ENCODE measurements around the gene ELP5.

The ELP5 gene, protein sequence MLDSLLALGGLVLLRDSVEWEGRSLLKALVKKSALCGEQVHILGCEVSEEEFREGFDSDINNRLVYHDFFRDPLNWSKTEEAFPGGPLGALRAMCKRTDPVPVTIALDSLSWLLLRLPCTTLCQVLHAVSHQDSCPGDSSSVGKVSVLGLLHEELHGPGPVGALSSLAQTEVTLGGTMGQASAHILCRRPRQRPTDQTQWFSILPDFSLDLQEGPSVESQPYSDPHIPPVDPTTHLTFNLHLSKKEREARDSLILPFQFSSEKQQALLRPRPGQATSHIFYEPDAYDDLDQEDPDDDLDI

DNA sequence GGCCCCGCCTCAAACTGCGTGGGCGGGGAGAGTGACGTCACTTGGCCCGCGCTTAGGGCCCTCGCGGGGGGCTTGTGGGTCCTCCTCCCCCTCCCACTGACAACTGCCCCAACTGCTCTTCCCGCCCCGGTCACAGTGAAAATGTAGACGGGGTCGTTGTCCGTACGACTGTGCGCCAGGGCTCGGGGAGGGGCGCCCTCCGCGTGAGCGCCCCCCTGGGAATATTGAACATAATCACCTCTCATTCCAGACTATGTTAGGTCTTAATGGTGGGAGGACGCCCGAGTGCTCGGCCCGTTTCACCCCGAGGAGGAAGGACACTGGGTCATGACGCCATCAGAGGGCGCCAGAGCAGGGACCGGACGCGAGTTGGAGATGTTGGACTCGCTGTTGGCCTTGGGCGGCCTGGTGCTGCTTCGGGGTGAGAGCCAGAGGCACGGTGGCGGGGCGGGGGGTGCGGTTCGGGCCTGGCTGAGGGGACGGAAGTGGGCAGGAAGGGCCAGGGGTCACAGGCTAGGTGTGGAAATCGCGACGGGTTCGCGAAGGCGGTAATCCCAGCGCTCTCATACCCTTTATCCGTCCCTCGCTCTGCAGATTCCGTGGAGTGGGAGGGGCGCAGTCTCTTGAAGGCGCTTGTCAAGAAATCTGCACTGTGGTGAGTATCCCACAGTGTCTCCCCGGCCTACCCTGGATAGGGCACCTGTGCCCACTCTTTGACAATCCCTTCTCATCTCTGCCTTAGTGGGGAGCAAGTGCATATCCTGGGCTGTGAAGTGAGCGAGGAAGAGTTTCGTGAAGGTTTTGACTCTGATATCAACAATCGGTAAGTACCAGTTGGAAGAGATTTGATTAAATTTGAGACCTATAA lies at the start of gene ELP5:
ELP5 (plus strand) TSS at position 40 of the 868 bp plus-strand sequence; CDS start at position 376, 336 bp downstream.
- peak; percentile 93 for DNase-seq (ENCODE audit: low spot score)

DNA sequence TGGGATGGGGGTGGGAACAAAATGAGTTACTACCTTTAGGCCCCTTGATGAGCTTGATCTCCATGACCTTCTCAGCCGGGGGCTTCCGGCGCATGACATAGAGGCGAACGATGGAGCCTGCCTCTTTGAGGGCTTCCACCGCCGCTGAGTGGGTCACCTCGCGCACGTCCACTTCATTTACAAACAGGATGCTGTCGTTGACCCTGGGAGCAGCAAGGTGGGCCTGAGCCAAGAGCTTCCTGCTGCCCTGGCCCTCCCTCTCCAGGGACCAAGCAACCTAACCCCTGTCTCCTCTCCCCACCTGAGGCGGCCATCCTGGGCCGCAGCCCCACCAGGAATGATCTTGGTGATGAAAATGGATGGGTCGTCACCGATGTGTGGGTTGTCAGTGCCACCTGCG lies 48.6 kb upstream of the ELP5 start:
- no peak for DNase-seq (ENCODE audit: low spot score)

DNA sequence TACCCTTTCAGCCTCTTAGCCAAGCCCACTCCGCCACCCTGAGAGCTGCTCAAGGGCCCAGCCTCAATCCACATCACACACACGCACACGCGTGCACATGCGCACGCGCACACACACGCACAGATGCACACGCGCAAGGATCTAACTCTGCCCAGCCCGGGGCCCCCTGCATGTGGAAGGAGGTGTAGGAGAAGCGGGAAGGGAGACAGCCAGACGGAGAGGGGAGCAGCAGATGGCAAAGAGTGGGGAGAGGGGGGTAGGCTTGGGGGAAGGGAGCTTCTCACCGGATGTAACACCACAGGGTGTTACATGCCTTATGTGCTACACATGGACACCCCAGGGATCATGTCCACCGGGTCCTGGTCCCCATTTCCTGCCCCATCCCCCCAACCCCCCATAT lies 47.7 kb upstream of the ELP5 start:
- no peak for DNase-seq (ENCODE audit: low spot score)

DNA sequence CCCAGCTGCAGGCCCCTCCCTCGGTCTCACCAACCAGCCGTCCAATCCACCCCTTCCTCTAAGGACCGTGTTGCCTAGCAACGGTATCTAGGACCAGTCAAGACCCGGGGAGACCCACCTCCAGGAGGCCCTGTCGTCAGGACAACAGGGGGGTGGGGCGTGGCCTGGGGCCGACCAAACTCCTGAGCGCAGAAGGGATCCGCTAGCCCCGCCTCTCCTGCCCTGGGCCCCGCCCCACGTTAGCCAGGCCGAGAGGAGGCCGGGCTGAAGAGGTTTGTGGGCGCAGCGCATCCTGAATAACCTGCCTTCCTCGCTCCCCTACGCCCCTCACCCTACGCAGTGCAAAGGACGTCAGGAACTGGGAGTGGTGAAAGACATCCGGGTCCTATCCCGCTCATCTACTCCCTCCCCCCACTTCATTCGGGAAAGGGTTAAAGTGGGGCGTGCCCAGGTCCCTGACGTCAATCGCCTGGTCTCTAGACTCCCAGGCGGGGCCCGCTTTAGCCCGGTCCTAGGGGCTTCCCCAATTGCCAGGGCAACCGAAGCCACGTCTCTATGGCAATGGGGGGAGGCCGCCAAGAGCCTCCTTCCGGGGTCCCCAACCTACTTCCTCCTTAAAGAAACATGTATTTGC lies 47.1 kb upstream of the ELP5 start:
- peak; percentile 91 for DNase-seq (ENCODE audit: low spot score)

DNA sequence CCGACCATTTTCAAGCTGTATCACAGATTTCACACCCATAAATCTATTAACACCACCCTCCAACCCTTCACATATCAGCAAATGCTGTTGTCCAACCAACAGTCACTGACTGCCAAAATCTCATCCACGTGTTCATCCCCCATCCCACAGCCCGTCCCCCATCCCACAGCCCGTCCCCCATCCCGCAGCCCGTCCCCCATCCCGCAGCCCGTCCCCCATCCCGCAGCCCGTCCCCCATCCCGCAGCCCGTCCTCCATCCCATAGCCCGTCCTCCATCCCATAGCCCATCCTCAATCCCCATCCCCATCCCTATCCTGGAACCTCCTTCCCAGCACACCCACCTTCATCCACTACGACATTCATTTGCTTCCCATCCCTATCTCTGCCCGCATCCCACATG lies 46.5 kb upstream of the ELP5 start:
- DNase-seq (ENCODE audit: low spot score), result no peak

DNA sequence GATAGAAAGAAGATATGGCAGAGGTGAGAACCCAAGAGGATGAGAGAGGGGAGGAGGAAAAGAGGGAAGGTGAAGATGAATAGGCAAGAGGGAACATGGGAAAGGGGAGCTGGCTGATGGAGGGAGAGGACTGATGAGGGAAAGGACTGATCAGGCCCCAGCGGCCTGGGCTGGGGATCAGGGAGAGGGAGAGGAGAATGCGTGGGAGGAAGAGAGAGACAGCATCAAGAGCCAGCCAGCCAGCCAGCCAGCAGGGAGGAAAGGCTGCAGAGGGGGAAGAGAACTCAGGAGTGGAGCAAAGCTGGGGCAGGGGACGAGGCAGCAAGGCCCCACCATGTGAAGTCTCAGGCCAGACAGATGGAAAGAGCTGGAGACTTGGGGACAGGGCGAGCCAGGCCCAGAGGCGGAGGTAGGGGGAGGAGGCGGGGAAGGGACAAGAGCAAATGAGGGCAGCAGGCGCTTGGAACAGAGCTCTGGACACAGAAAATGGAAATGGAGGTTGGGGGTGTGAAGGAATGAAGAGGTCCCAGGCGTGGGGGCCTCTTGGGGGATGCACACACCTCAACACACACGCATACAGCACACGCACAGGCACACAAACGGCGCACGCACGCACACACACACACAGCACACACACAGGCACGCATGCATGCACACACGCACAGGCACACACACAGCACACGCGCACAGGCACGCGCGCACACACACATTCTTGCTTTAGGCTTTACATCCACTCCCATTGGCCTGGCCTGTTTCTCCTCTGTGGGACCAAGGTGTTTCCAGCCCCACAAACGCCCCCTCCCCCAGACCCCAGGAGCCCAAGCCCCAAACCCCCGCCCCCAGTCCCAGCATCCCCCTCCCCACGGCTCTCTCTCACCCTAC lies 44.7 kb upstream of the ELP5 start:
- DNase-seq (ENCODE audit: low spot score), result no peak

DNA sequence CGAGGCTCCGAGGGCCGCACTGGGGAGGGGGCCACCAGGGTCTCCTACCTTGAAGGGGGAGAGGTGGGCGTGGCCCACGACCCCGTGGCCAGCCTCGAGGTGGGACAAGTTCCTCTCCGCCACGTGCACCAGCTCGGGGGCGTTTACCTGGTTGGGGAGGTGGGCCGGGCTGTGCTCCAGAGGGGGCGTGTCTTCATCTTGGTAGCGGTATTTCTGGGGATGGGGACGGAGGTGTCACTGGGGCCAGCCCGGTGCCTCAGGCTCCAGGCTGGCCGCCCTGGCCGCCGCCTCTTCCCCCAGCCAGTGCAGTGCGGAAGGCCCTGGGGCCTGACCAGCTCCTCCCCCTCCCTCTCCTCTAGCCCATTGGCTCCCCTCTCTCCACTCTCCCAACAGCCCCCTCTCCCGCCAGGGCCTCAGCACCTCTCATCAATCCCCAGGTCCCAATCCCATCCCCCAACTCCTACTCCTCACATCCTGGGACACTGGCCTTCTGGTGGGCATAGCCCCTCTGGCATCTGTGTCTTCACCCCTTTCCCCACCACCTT lies 43.9 kb upstream of the ELP5 start:
- DNase-seq (ENCODE audit: low spot score), result no peak

DNA sequence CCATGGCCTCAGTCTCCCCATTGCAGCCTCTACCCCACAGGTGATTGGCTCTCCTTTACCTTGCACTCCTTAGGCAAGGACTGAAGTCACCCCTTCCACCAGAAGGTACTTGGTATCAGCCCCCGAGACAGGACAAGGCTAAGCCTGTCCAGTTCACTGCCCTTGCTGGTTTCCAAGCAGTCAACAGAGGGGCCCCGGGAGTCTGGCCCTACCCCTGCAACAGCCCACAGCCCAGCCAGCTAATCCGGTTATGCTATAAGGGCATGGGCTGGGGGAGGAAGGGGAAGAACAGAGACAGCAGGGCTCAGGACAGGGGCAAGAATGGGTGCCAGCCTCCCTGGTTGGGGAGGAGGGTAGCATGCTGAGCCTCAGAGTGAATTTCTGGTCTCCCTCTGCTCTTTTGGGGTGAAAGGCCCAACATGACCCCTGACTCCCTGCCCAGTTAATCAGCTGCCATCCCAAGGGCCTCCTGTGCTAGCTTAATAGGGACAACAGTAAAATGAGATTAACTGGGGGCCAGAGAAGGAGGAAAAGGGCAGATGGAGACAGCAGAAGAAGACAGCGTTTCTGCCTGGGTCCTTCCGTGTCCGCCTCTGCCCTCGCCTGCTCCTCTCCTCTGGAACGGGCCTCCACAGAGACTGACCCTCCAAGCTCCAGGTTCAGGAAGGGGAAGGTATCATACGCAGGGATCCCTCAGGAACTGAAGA lies 43.1 kb upstream of the ELP5 start:
- DNase-seq (ENCODE audit: low spot score), result no peak

DNA sequence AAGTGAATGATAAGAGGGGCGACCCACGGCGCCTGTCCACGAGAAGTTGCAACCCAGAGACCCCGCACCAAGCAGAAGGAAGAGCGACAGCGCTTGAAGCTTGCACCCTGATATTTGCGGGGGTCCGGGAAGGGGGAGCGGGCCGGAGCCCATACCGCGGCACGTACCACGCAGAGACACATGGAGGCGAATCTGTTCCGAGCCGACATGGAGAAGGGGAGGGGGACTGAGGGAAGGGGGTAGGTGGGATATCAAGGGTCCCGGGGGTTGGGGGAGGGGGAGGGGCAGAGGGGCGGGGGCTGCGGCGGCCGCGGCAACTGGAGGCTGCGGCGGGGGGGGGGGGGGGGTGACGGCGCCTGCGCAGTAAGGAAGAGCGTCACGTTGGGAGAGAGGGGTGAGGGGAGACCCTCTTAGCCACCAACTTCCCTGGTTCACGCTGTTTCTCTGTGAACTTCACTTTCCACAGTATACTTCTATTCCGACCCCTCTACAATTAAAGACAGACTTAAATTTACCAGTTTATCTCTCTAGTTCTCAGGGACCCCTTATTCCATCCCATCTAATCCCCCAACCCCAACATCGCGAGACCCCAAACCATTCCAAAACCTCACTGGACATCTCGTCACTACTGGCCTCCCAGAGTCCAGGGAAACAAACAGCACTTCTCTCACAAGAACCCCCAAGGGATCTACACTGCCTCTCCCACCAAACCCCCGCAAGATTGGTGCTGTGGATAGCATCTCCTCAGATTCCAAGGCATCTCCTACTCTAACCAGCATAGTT lies 40.3 kb upstream of the ELP5 start:
- no peak for DNase-seq (ENCODE audit: low spot score)

DNA sequence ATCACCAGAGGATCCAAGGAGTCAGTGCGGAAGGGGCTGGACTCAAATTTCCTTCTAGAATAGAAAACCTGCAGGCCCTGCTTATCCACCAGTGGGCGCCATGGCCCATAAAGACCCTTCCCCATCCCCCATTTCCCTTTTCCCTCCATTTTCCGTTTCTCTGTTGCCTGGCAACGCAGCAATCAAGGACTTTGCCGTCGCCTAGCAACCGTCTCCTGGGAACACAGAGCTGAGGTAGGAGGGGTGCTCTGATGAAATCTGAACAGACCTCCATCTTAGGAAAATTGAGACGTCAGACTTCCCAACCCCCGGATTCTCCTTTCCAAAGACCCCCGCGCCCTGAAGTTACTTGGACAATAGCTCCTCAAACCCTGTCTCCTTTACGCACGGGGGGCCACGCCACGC lies 38.1 kb upstream of the ELP5 start:
- peak; percentile 50 for DNase-seq (ENCODE audit: low spot score)

DNA sequence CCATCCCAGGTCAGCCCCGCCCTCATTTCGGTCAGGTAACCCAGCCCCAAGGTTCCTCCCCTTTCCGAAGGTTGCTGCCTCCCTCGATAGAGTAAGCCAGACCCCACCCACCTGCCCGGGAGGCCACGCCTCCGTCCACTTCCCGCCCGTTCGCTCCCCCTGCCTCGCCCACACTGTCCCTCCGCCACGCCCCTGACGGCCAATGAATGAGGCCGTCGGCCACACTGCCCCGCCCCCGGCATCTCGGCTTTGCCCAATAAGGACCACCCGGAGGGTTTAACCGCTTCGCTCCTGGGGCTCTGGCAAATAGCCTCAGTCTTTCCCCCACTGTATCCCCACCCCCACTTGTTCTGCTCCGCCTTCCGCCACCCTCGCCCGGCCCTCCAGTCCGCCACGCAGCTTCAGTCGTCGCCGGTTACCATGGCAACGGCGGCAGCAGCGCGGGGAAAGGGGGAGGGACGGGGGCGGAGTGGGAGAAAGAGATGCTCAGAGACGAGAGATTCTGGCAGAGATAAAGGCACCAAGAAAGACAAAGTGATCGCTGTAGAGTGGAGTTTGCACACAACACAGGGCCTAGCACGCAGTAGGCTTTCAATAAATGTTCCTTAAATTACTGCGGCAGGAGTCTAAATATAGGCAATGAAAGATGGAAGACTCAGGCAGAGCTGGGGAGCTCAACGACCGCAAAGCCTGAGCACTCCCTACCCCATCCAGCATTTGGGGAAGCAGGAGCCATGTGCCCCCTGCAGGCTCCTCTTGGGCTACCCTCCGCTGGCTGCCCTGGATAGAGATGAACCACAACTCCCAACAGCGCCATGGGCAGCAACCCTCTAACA lies 37.5 kb upstream of the ELP5 start:
- peak; percentile 99 for DNase-seq (ENCODE audit: low spot score)

DNA sequence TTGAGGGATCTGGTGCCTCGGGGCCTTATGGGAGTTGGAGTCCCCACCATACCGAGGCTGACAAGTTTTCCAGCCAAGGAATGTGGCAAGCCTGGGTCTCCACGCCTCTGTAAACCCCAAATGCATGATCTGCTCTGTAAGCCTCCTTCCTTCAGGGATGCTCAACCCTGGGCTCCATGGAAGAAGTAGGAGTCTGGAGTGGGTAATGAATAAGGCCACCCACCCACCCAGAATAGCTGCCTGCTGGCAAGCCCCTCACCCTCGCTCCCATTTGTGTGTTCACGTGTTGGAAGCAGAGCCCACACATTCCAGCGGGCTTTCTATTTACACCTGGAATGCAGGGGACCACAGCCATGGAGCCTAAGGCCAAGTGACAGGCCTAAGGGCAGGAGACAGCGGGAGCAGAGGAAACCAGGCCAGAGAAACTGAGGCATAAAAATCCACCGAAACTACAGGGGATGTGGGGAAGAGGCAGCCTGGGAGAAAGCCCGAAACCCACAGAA lies 36.8 kb upstream of the ELP5 start:
- no peak for DNase-seq (ENCODE audit: low spot score)

DNA sequence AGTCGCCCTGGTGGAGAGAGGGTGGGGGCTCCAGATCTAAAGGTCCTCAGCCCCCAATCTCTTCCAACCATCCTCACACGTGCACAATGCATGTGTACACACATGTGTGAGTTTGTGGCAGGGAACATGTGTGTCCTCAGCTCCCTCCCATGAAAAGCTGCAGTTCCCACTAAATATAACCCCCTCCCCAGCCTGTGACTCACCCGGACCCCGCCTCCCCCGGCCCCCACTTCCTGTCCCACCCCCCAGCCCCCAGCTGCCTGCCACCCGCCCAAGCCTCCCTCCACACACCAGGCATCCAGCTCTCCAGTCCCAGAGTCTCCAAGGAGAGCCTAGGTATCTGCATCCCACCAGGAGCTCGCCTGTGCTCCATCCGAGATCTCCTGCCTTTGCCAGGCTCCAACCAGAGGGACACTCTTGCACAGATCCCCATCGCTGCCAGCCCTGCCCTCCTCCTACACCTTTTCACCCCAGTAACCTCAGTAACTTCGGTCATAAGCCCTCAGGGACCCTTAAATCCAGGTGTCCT lies 36.3 kb upstream of the ELP5 start:
- DNase-seq (ENCODE audit: low spot score), result no peak

DNA sequence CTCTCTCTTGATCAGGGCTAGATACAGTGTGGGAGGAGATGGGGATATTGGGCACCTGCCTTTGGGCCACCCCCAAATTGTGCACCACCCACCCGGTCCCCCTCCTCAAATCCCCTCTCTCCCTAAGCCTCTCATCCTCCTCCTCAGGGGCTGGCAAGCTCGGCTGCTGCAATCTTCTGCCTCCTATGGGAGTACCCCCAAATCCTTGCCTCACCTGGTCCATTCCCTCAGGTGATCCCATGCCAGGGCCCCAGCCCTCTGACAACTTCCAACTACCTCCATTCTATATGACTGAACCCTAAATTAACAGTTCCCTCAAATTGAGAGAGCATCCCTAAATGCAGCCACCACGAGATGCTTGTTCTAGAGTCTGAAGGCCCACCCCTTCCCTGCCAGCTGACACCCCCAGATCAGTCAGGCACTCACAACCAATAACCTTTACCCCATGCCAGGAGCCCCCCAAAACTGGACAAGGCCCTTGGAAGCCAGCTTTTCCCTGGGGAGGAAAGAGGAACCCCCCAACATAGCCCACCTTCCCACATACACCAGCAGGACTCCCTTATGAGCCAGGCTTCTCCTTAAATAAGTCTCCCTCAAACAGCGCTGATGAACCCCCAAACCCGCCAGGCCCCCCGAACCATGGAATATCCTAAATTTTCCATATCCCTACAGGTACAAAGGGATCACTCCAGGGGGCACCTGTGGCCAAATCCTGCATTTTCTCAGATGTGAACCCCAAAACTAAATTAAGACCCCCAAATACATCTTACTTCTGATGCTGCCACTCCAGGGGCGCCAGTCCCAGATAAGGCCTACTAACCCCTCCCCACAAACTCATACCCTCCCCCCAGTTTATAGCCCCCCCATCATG lies 35.5 kb upstream of the ELP5 start:
- DNase-seq (ENCODE audit: low spot score), result no peak

DNA sequence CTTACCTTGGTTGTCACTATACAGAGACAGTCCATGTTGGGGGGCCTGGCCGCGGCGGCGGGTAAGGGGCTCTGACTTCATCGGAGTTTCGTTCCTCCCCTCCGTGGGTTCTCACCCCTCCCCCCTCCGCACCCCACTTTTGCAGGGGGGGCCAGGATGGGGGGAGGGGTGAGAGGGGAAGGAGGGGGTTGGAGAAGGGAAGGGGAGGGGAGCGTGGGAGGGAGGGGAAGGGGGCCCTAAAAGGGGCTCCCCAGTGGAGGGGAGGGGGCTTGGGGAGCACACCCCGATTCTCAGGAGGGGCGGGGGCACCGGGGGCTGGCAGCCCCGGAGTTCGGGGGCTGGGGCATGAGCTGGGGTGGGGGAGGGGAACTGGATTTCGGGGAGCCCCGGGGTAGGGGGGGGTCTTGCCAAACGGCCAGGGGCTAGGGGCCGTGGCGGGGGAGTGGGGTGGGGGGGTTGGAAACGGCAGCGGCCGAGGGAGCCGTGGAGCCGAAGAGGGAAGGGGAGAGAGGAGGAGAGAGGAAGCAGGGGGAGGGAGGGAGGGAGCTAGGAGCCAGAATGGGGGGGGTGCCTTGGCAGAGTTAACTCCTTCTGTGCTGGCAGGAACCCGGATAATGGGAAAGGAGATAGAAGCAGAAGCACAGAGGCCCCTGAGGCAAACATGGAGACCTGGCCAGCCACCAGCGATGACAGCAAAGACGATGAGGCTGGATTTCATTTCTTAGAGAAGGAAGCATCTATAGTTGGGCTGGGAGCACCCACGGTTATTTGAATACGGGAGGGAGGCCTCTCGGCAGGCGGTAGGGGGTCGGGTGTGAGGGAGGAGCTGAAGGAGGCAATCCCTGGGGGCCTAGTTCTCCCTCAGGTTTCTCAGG lies 34.7 kb upstream of the ELP5 start:
- no peak for DNase-seq (ENCODE audit: low spot score)

DNA sequence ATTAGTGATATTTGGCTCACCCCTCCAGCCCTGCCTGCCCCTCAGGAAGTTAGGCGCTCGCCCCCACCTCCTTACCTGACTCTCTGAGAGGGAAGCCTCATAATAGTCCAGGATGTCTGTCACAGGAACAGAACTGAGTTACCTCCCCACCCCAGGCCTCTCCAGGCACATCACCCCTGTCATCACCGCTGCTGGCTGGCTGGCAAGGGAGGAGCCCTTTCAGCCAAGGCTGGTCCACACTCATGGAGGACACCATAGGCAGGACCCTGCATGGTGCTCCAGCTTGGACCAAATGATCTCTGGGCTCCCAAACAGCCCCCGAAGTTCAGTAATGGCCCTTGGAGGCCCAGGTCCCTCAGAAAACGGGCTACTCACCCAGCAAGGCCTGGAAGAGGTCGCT lies 33.8 kb upstream of the ELP5 start:
- no peak for DNase-seq (ENCODE audit: low spot score)

DNA sequence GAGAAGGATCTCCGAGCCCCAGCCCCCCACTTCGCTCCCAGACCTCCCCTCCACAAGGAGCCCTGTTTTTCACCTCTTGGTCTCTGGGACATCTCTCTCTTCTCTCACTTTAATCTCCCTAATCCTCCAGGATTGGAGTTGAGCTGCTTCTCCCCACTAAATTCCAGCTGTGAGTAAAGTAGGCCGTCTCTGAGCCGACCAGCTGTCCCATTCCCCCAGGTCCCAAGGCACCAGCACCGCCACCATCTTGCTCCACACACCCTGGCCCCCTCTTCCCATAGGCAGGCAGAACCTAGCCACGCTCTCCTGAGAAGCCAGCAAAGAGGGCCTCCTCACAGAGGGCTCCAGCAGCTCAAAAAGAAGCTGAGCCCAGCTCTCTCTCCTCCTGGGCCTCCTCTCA lies 33.3 kb upstream of the ELP5 start:
- no peak for DNase-seq (ENCODE audit: low spot score)
